ENCODE measurements around the gene GDPD4. TPM values are rescaled to one million over a fixed set of nuclear protein-coding genes. Genes with fewer than 3 reads are reported as not detected.

Gene GDPD4
- total and polyA plus RNA-seq, 10 of the 15 experiments (the other 5 are each of a cell fraction or from before 2014, with no cell fraction given) = 0.23 TPM; not detected in 9

GRCh38 chr11:77346906-77347603, 45.6 kb upstream of the GDPD4 start:
- no TSS peak for BruUV-seq (replicated peaks)

GRCh38 chr11:77345621-77346020, 44.1 kb upstream of the GDPD4 start:
- no peak overlapping the region for H3K27ac ChIP-seq (ENCODE audit: control insufficient read depth, insufficient read depth)
- 67% methylated on average over 3 of the region's 3 CpGs for WGBS (ENCODE audit: insufficient coverage, insufficient replicate concordance, low lambda C conversion rate, missing lambda C conversion rate)
- H3K4me2 ChIP-seq (ENCODE audit: control insufficient read depth, insufficient read depth) = no peak overlapping the region
- SMC1A ChIA-PET (ENCODE audit: uncharacterized antibody, unreplicated experiment) = no interaction called here
- H3K36me3 ChIP-seq (ENCODE audit: control insufficient read depth in 2 of 2, insufficient read depth in 2 of 2, low read length in 1 of 2) = peaks cover 4 to 13% of the 10 kb centered on the region in 2 experiments
- no peak overlapping the region for H3K9ac ChIP-seq (ENCODE audit: control insufficient read depth, insufficient read depth, low read length)
- RAD21 ChIA-PET (ENCODE audit: unreplicated experiment) = no interaction called here
- in situ Hi-C loops (cut with MboI) (no loop called here), intact Hi-C loops (cut with micrococcal nuclease; ENCODE audit: unreplicated experiment) (no loop called here)
- POLR2A ChIA-PET = no interaction called here
- no peak for ATAC-seq
- no peak for FAIRE-seq
- no peak for DNase-seq (ENCODE audit: low read depth, low spot score)
- H3K27me3 ChIP-seq (replicated peaks in 1 of 2; ENCODE audit: control insufficient read depth in 2 of 2, insufficient read depth in 2 of 2, low read length in 1 of 2) = no peaks in the 10 kb centered on the region
- no peaks in the 10 kb centered on the region for H3K9me3 ChIP-seq (replicated peaks; ENCODE audit: control insufficient read depth, insufficient read depth, low read length)
- BruUV-seq (replicated peaks) = no TSS peak
- H3K4me1 ChIP-seq (ENCODE audit: control insufficient read depth, insufficient read depth, low read length) = no peaks in the 10 kb centered on the region
- no peaks in the 10 kb centered on the region; the same call in 1 of the 2 replicates for H4K20me1 ChIP-seq (ENCODE audit: control insufficient read depth, insufficient read depth)
- CTCF ChIA-PET = no interaction called here
- no peak overlapping the region for H2AFZ ChIP-seq (ENCODE audit: control insufficient read depth, low read depth, low read length)
- H3K4me3 ChIP-seq = no peak overlapping the region
- no peaks in the 10 kb centered on the region for H3K79me2 ChIP-seq (ENCODE audit: control insufficient read depth, insufficient read depth, low read length)
- TF ChIP-seq ZNF687 (IDR thresholded peaks at IDR 0.05) (no peak), ZBTB4 (CRISPR knock-in tag; IDR thresholded peaks at IDR 0.05) (no peak), KAT2A (conservative IDR thresholded peaks at IDR 0.05; ENCODE audit: control insufficient read depth, low read depth, low read length) (no peak), USF1 (IDR thresholded peaks at IDR 0.05; ENCODE audit: borderline replicate concordance, extremely low read length, insufficient read depth, low read depth, low read length) (no peak)

More at GRCh38 chr11:77346906-77347603, 45.6 kb upstream of the GDPD4 start:
- H3K27me3 ChIP-seq (replicated peaks in 1 of 2; ENCODE audit: control insufficient read depth in 2 of 2, insufficient read depth in 2 of 2, low read length in 1 of 2) = no peaks in the 10 kb centered on the region
- intact Hi-C loops (cut with micrococcal nuclease; ENCODE audit: unreplicated experiment) (no loop called here), in situ Hi-C loops (cut with MboI) (no loop called here)
- H3K9ac ChIP-seq (ENCODE audit: control insufficient read depth, insufficient read depth, low read length) = no peak overlapping the region
- TF ChIP-seq ZNF274 (IDR thresholded peaks at IDR 0.05; ENCODE audit: insufficient read depth, insufficient read length) (no peak), ZNF24 (IDR thresholded peaks at IDR 0.05) (no peak), PAX8 (IDR thresholded peaks at IDR 0.05) (no peak)
- ChIA-PET POLR2A (no interaction called here), CTCF (interaction anchor here (0.6 to 0.7 kb wide), 2 partner anchors 113 to 201 kb away, joined by 3 read pairs; no protein-coding TSS in a partner anchor), RAD21 (ENCODE audit: unreplicated experiment) (no interaction called here), SMC1A (ENCODE audit: uncharacterized antibody, unreplicated experiment) (no interaction called here)
- no peak overlapping the region for H3K4me2 ChIP-seq (ENCODE audit: control insufficient read depth, insufficient read depth)
- no peaks in the 10 kb centered on the region for H3K9me3 ChIP-seq (replicated peaks; ENCODE audit: control insufficient read depth, insufficient read depth, low read length)
- no peaks in the 10 kb centered on the region for H3K4me1 ChIP-seq (ENCODE audit: control insufficient read depth, insufficient read depth, low read length)
- H3K27ac ChIP-seq (ENCODE audit: control insufficient read depth, insufficient read depth) = no peak overlapping the region
- peaks cover 4 to 15% of the 10 kb centered on the region in 2 experiments for H3K36me3 ChIP-seq (ENCODE audit: control insufficient read depth in 2 of 2, insufficient read depth in 2 of 2, low read length in 1 of 2)
- ATAC-seq (no peak), FAIRE-seq (no peak), DNase-seq (ENCODE audit: low read depth, low spot score) (no peak)
- WGBS (ENCODE audit: insufficient coverage, insufficient replicate concordance, low lambda C conversion rate, missing lambda C conversion rate) = 90% methylated on average over 2 of the region's 2 CpGs
- H3K79me2 ChIP-seq (ENCODE audit: control insufficient read depth, insufficient read depth, low read length) = no peaks in the 10 kb centered on the region
- H4K20me1 ChIP-seq (ENCODE audit: control insufficient read depth, insufficient read depth) = no peaks in the 10 kb centered on the region; the same call in 1 of the 2 replicates
- no peak overlapping the region for H3K4me3 ChIP-seq
- H2AFZ ChIP-seq (ENCODE audit: control insufficient read depth, low read depth, low read length) = no peak overlapping the region

All from GM12878 (cell line).